ENCODE measurements around the gene ASB16.

The ASB16 gene

GRCh38 chr17:44188576-44189403 is 18.3 kb downstream of the ASB16 start:
- in situ Hi-C loops (cut with HindIII; ENCODE audit: low sequenced_read_pairs) = no loop called here

- in situ Hi-C loops (cut with HindIII; ENCODE audit: low sequenced_read_pairs) = no loop called here
These were observed 20.0 kb downstream of the ASB16 start for GRCh38 chr17:44190481-44190880.

GRCh38 chr17:44191369-44191768 is 20.9 kb downstream of the ASB16 start:
- in situ Hi-C loops (cut with HindIII; ENCODE audit: low sequenced_read_pairs) = no loop called here

GRCh38 chr17:44191941-44192496 is 21.5 kb downstream of the ASB16 start:
- in situ Hi-C loops (cut with HindIII; ENCODE audit: low sequenced_read_pairs) = no loop called here

- in situ Hi-C loops (cut with HindIII; ENCODE audit: low sequenced_read_pairs) = no loop called here
These were observed 22.2 kb downstream of the ASB16 start for GRCh38 chr17:44192750-44193149.

- in situ Hi-C loops (cut with HindIII; ENCODE audit: low sequenced_read_pairs) = no loop called here
These were observed 23.0 kb downstream of the ASB16 start for GRCh38 chr17:44193326-44194084.

- in situ Hi-C loops (cut with HindIII; ENCODE audit: low sequenced_read_pairs) = no loop called here
These were observed 26.6 kb downstream of the ASB16 start for GRCh38 chr17:44197107-44197506.

- in situ Hi-C loops (cut with HindIII; ENCODE audit: low sequenced_read_pairs) = no loop called here
These were observed 27.6 kb downstream of the ASB16 start for GRCh38 chr17:44197980-44198720.

- in situ Hi-C loops (cut with HindIII; ENCODE audit: low sequenced_read_pairs) = no loop called here
These were observed 28.4 kb downstream of the ASB16 start for GRCh38 chr17:44198721-44199552.

- in situ Hi-C loops (cut with HindIII; ENCODE audit: low sequenced_read_pairs) = no loop called here
These were observed 29.3 kb downstream of the ASB16 start, which contains the start of gene ATXN7L3 for GRCh38 chr17:44199553-44200477. ATXN7L3 (minus strand) TSS chr17:44199884; CDS start chr17:44198070, 1,814 bp downstream.

- in situ Hi-C loops (cut with HindIII; ENCODE audit: low sequenced_read_pairs) = no loop called here
These were observed 30.1 kb downstream of the ASB16 start for GRCh38 chr17:44200478-44201155.

- in situ Hi-C loops (cut with HindIII; ENCODE audit: low sequenced_read_pairs) = no loop called here
These were observed 32.3 kb downstream of the ASB16 start for GRCh38 chr17:44202756-44203155.

- in situ Hi-C loops (cut with HindIII; ENCODE audit: low sequenced_read_pairs) = no loop called here
These were observed 33.4 kb downstream of the ASB16 start for GRCh38 chr17:44203731-44204440.

GRCh38 chr17:44204441-44204882 is 34.0 kb downstream of the ASB16 start:
- in situ Hi-C loops (cut with HindIII; ENCODE audit: low sequenced_read_pairs) = no loop called here

GRCh38 chr17:44205962-44206824 is 35.7 kb downstream of the ASB16 start:
- in situ Hi-C loops (cut with HindIII; ENCODE audit: low sequenced_read_pairs) = no loop called here

GRCh38 chr17:44206825-44207155 is 36.3 kb downstream of the ASB16 start:
- in situ Hi-C loops (cut with HindIII; ENCODE audit: low sequenced_read_pairs) = no loop called here

GRCh38 chr17:44207319-44207718 is 36.8 kb downstream of the ASB16 start:
- in situ Hi-C loops (cut with HindIII; ENCODE audit: low sequenced_read_pairs) = no loop called here
